ENCODE results near the gene SLC22A12.
"Not testable (repeated sequence)": the region's sequence is repeated elsewhere in the genome, so short reads cannot be mapped to it uniquely, and the experiment has no call there.

SLC22A12 gene

DNA sequence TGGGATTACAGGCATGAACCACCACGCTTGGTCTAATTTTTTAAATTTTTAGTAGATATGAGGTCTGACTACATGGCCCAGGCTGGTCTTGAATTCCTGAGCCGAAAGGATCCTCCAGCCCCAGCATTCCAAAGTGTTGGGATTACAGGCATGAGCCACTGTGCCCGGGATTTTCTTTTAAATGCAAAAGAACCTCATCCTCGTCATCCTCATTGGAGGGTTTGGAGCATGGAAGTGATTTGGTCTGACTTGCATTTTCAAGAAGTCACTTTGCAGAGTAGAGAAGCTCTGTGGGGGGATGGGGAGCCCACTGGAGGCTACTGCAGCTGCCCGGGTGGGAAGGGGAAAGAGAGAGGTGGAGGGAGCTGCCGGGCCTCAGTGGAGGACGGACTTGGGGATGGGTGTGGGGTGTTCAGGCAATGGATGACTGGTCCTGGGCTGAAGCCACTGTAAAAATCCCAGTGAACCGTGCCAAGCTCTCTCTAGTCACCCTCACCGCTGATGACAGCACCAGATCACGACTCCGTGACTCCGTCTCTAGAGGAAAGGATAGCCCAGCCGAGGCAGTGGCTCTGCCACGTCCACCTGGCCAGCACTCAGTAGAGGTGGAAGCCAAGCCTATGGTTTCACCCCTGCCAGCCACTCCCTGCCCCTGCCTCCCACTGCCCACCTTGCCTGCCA, 32.8 kb upstream of the SLC22A12 start:
- Histone ChIP-seq H3K4me3 (ENCODE audit: low read depth, low read length) (no peak overlapping the region), H3K4me1 (ENCODE audit: control insufficient read depth, insufficient read depth, low read length) (no peaks in the 10 kb centered on the region), H3K9me3 (ENCODE audit: control insufficient read depth, insufficient read depth, low read length) (no peaks in the 10 kb centered on the region), H3K9ac (ENCODE audit: low read depth, low read length) (no peak overlapping the region), H3K27me3 (ENCODE audit: control insufficient read depth, insufficient read depth, low read length) (no peaks in the 10 kb centered on the region), H3K36me3 (ENCODE audit: control insufficient read depth, insufficient read depth, low read length) (no peaks in the 10 kb centered on the region)

DNA sequence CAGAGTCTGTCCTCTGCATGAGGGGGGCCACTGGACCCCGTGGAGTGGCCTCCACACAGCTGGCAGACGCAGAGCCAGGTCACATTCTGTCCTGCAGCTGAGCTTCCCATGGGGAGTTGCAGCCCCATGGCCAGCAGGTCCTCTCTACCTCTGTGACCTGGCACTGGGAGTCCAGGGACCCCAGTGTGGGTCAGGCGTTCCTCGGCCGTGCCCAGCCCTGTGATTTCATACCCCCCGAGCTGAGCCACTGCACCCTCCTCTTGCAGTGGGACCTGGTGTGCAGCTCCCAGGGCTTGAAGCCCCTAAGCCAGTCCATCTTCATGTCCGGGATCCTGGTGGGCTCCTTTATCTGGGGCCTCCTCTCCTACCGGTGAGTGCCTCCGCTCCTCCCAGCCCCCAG, 32.2 kb upstream of the SLC22A12 start:
- Histone ChIP-seq H3K36me3 (ENCODE audit: control insufficient read depth, insufficient read depth, low read length) (no peaks in the 10 kb centered on the region), H3K9ac (ENCODE audit: low read depth, low read length) (no peak overlapping the region), H3K27me3 (ENCODE audit: control insufficient read depth, insufficient read depth, low read length) (no peaks in the 10 kb centered on the region)

DNA sequence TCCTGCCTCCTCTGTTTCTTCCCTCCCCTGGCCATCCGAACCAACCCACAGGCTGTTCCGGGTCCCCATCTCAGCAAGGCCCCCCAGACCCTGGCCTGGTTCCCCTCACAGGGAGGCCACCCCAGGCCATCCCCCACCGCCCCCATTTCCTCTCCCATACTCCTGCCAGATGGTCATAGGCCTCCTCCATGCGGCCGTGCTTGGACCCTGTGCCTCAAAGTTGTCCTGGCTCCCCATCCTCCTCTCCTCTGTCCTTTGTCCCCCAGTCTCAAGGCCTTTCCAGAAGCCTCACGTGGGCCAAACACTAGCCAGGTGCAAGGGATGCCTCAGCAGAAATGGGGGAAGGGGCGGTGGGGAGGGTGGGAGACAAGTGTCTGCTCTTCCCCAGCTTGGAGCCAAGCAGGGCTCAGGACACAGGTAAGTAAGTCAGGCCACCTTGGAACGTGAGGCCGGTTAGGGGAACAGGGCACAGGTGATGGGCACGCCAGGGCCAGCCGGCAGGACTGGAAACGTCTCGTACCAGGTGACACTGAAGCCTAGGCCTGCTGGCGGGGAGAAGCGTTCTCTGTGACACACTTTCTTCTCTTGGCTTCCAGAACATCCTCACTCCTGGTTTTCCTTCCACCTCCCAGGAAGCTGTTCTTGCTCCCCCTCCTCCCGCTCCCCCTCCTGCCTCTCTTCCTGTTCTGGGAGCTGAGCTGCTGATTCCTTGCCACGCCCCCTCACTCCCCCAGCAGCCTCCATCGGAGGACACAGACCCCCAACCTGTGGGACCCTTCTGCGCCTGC, 31.5 kb upstream of the SLC22A12 start:
- no peaks in the 10 kb centered on the region for H3K36me3 ChIP-seq (ENCODE audit: control insufficient read depth, insufficient read depth, low read length)
- H3K4me3 ChIP-seq (ENCODE audit: low read depth, low read length): no peak overlapping the region
- no peaks in the 10 kb centered on the region for H3K9me3 ChIP-seq (ENCODE audit: control insufficient read depth, insufficient read depth, low read length)
- no peaks in the 10 kb centered on the region for H3K4me1 ChIP-seq (ENCODE audit: control insufficient read depth, insufficient read depth, low read length)
- H3K9ac ChIP-seq (ENCODE audit: low read depth, low read length): no peak overlapping the region
- no peaks in the 10 kb centered on the region for H3K27me3 ChIP-seq (ENCODE audit: control insufficient read depth, insufficient read depth, low read length)

More for the DNA sequence above, 32.2 kb upstream of the SLC22A12 start:
- Histone ChIP-seq H3K4me1 (ENCODE audit: control insufficient read depth, insufficient read depth, low read length) (no peaks in the 10 kb centered on the region), H3K9me3 (ENCODE audit: control insufficient read depth, insufficient read depth, low read length) (no peaks in the 10 kb centered on the region), H3K4me3 (ENCODE audit: low read depth, low read length) (no peak overlapping the region)

DNA sequence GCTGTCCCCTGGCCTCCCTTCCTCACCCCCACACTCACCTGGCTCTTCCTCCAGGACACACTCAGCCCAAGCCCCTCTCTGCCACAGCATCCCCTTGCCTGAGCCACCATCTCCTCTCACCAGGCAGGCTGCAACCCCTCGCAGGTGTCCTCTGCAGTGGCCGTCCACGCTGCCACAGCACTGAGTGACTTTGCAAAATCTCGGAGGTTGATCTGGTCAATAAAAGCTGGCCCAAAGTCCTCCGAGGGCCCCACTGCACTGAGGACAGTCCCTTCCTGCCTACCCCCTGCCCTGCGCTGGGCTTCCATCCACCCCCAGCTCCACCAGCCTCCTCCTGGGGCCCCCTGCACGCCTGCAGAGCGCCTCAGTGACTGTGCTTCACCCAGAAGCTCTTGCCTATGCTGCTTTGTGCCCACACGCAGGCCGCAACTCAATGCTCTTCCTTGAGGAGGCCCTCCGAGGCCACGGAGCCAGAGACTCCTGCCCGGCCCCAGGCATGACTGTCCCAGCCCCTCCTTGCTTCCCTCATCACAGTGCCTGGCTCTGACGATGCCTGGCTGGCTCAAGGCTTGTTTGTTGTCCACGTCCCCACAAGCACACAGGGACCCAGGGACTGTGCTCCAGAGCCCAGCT, 30.8 kb upstream of the SLC22A12 start:
- Histone ChIP-seq H3K27me3 (ENCODE audit: control insufficient read depth, insufficient read depth, low read length) (no peaks in the 10 kb centered on the region), H3K36me3 (ENCODE audit: control insufficient read depth, insufficient read depth, low read length) (no peaks in the 10 kb centered on the region), H3K4me3 (ENCODE audit: low read depth, low read length) (no peak overlapping the region), H3K9me3 (ENCODE audit: control insufficient read depth, insufficient read depth, low read length) (no peaks in the 10 kb centered on the region), H3K9ac (ENCODE audit: low read depth, low read length) (no peak overlapping the region), H3K4me1 (ENCODE audit: control insufficient read depth, insufficient read depth, low read length) (no peaks in the 10 kb centered on the region)

- Histone ChIP-seq H3K4me1 (ENCODE audit: control insufficient read depth, insufficient read depth, low read length) (no peaks in the 10 kb centered on the region), H3K9ac (ENCODE audit: low read depth, low read length) (no peak overlapping the region), H3K27me3 (ENCODE audit: control insufficient read depth, insufficient read depth, low read length) (no peaks in the 10 kb centered on the region), H3K36me3 (ENCODE audit: control insufficient read depth, insufficient read depth, low read length) (no peaks in the 10 kb centered on the region), H3K4me3 (ENCODE audit: low read depth, low read length) (no peak overlapping the region), H3K9me3 (ENCODE audit: control insufficient read depth, insufficient read depth, low read length) (no peaks in the 10 kb centered on the region)
Observed at GRCh38 chr11:64560941-64561340, 30.1 kb upstream of the SLC22A12 start.

DNA sequence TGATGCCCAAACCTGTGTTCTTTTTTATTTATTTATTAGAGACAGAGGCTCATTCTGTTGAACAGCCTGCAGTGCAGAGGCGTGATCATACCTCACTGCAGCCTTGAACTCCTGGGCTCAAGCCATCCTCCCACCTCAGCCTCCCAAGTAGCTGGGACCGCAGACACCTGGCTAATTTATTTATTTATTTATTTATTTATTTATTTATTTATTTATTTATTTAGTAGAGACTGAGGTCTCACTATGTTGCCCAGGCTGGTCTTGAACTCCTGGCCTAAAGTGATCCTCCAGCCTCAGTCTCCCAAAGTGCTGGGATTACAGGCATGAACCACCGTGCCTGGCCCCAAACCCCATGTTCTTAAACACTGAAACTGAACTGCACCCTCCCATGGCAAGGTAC, 29.6 kb upstream of the SLC22A12 start:
- not testable (repeated sequence) for H3K9me3 ChIP-seq (ENCODE audit: control insufficient read depth, insufficient read depth, low read length); H3K27me3 ChIP-seq (ENCODE audit: control insufficient read depth, insufficient read depth, low read length); H3K4me3 ChIP-seq (ENCODE audit: low read depth, low read length); H3K36me3 ChIP-seq (ENCODE audit: control insufficient read depth, insufficient read depth, low read length); H3K4me1 ChIP-seq (ENCODE audit: control insufficient read depth, insufficient read depth, low read length); H3K9ac ChIP-seq (ENCODE audit: low read depth, low read length)

DNA sequence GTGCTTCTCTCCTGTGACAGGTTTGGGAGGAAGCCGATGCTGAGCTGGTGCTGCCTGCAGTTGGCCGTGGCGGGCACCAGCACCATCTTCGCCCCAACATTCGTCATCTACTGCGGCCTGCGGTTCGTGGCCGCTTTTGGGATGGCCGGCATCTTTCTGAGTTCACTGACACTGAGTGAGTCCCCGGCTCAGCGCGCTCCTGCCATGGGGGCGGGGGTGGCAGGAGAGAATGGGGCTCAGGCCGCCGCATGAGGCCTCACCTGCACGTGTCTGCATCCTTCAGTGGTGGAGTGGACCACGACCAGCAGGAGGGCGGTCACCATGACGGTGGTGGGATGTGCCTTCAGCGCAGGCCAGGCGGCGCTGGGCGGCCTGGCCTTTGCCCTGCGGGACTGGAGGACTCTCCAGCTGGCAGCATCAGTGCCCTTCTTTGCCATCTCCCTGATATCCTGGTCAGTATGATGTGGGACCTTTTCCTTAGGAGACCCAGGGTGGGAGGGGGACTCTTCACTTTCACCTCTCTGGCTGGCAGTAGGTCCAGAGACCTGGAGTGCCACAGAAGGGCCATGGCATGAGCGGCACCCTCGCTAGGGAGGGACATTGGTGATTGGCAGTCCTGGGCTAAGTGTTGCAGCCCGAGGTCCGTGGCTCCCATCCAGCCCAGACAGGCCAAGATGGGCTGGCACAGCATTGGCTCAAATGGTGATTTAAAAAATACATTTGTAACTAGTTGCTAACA, 28.9 kb upstream of the SLC22A12 start:
- no peaks in the 10 kb centered on the region for H3K9me3 ChIP-seq (ENCODE audit: control insufficient read depth, insufficient read depth, low read length)
- no peak overlapping the region for H3K9ac ChIP-seq (ENCODE audit: low read depth, low read length)
- H3K4me3 ChIP-seq (ENCODE audit: low read depth, low read length): no peak overlapping the region
- H3K27me3 ChIP-seq (ENCODE audit: control insufficient read depth, insufficient read depth, low read length): no peaks in the 10 kb centered on the region
- H3K36me3 ChIP-seq (ENCODE audit: control insufficient read depth, insufficient read depth, low read length): no peaks in the 10 kb centered on the region
- H3K4me1 ChIP-seq (ENCODE audit: control insufficient read depth, insufficient read depth, low read length): peaks cover 6% of the 10 kb centered on the region

DNA sequence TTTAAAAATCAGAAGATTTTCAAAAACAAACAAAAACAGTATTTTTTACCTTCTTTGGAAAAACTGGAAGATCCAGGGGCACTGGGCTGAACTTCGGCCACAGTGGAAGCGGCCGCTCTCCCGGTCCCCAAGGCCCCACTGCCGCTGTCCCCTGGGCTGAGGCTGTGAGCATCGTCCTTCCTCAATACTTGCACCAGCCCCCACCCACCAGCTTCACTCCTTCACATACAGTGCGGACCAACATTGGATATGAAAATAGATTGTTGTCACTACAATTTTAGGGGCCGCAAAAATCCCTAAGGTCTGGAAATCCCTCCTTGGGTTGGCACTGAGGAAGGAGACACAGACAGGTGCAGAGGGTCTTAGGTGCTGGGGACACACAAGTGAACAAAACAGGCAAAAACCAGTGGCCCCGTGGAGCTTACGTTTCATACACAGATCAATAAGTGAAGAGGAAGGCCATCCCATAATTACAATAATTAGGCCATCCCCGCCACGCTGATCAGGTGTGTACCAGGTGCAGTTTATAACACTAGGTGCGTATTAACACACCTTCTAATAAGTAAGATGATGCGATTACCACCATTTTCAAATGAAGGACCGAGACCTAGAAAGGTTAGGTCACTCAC, 28.2 kb upstream of the SLC22A12 start:
- H3K4me1 ChIP-seq (ENCODE audit: control insufficient read depth, insufficient read depth, low read length): peaks cover 6% of the 10 kb centered on the region
- no peaks in the 10 kb centered on the region for H3K36me3 ChIP-seq (ENCODE audit: control insufficient read depth, insufficient read depth, low read length)
- peak overlapping the region; percentile 54 for H3K9ac ChIP-seq (ENCODE audit: low read depth, low read length)
- H3K4me3 ChIP-seq (ENCODE audit: low read depth, low read length): no peak overlapping the region
- no peaks in the 10 kb centered on the region for H3K9me3 ChIP-seq (ENCODE audit: control insufficient read depth, insufficient read depth, low read length)
- H3K27me3 ChIP-seq (ENCODE audit: control insufficient read depth, insufficient read depth, low read length): no peaks in the 10 kb centered on the region

- Histone ChIP-seq H3K36me3 (ENCODE audit: control insufficient read depth, insufficient read depth, low read length) (no peaks in the 10 kb centered on the region), H3K4me3 (ENCODE audit: low read depth, low read length) (no peak overlapping the region), H3K9me3 (ENCODE audit: control insufficient read depth, insufficient read depth, low read length) (no peaks in the 10 kb centered on the region), H3K27me3 (ENCODE audit: control insufficient read depth, insufficient read depth, low read length) (no peaks in the 10 kb centered on the region), H3K4me1 (ENCODE audit: control insufficient read depth, insufficient read depth, low read length) (peaks cover 6% of the 10 kb centered on the region), H3K9ac (ENCODE audit: low read depth, low read length) (no peak overlapping the region)
Observed at GRCh38 chr11:64563966-64564365, 27.1 kb upstream of the SLC22A12 start.

GRCh38 chr11:64564419-64564818, 26.6 kb upstream of the SLC22A12 start:
- Histone ChIP-seq H3K27me3 (ENCODE audit: control insufficient read depth, insufficient read depth, low read length) (no peaks in the 10 kb centered on the region), H3K9ac (ENCODE audit: low read depth, low read length) (no peak overlapping the region), H3K4me3 (ENCODE audit: low read depth, low read length) (no peak overlapping the region), H3K9me3 (ENCODE audit: control insufficient read depth, insufficient read depth, low read length) (no peaks in the 10 kb centered on the region), H3K4me1 (ENCODE audit: control insufficient read depth, insufficient read depth, low read length) (peaks cover 6% of the 10 kb centered on the region), H3K36me3 (ENCODE audit: control insufficient read depth, insufficient read depth, low read length) (no peaks in the 10 kb centered on the region)
